Daoy (cell line): ENCODE results near the gene RTL1. TPM values are rescaled to one million over a fixed set of nuclear protein-coding genes. Genes with fewer than 3 reads are reported as not detected.
A peak's percentile ranks its signal among the peaks of the same experiment; 100 is the strongest.

Experiments used
- DNase-seq: peaks from one replicate; pipeline ENCODE4 v3.0.0-alpha.2; 2015; ENCODE audit warnings: low read depth
- total RNA-seq: library from RNA; depleted of rRNA; stranded (reverse); fragments of >200 nt; shearing (Covaris generic); gene quantifications from 2 replicates; pipeline ENCODE4 v1.2.3, GENCODE V29; 2014

Gene RTL1
- total RNA-seq, 1 experiment from 2014 or later: not detected

GRCh38 chr14:100898935-100899883 lies 4.3 kb downstream of the RTL1 start:
- DNase-seq: peak; percentile 0

DNA sequence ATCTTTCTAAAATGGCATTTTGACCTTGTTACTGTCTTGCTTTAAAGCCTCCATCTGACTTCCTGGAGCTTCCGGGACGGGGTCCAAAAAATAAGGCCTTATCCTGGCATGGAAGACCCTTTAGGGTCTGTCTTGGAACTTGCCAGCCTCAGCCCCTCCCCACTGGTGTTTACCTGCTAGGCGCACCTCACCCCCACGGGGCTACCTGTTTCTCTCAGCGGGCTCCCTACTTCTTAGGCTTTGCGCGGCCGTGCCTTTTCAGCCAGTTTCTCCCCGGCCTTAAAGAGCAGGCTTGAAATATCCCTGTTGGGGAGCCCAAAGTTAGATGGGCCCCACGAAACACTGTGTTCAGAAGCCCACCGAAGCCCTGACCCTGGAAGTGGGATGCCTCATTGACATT lies 5.1 kb downstream of the RTL1 start:
- DNase-seq: no peak

DNA sequence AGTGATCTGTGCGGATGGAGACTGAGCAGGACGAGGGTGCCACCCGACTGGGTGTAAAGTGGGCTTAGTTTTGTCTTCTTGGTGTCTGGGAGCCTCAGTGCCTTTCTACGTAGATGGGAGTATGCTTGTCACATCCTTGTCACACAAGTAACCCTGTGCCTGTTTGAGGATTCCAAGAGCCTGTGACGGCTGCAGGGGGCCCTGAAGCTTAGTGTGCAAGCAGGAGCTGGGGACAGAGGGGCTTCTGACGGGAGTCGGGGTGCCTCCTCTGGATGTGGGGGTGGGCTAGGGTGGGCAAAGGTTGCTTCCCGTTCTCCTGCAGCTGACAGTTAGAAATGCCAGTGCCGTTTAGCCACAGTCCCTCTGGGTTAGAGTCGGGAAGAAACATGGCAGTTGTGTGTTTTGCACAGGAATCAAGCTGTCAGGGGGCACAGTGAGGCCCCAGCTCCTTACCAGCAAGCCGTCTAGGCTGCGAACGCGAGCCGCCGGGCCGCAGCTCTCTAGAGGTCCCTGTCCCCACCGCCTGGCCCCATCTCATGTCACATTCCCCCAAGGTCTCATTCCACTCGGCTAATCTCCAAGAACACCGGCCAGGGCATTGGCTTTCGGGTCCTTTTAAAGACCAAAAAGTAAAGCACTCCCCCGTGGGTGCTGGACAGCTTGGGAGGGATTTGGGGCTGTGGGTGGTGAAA lies 7.0 kb downstream of the RTL1 start:
- DNase-seq: peak; percentile 0

- DNase-seq: no peak
These were observed 8.1 kb downstream of the RTL1 start for GRCh38 chr14:100895411-100895810.

DNA sequence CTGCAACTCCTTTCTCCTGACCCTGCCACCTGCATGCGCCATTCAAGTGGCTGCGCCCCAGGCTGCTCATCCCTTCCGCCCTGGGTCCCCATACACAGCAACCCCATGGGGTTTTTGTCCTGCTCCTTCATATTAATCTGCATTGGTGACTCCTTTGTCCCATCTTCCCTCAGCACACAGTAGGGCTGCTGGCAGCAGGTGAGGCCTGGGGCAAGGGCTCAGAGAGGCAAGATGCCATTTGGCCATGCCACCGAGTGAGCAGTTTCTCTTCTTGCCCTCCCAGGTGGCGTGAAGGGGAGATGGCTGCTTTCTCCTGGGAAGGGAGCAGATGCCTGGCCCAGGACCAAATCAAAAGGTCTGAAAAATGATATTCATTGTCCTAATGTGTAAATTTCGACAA lies 9.1 kb downstream of the RTL1 start:
- DNase-seq: no peak

GRCh38 chr14:100893760-100894159 lies 9.8 kb downstream of the RTL1 start:
- no peak for DNase-seq

GRCh38 chr14:100893228-100893601 lies 10.3 kb downstream of the RTL1 start:
- no peak for DNase-seq

GRCh38 chr14:100892496-100893227 lies 10.9 kb downstream of the RTL1 start:
- DNase-seq: no peak

- DNase-seq: no peak
These were observed 11.7 kb downstream of the RTL1 start for GRCh38 chr14:100891501-100892445.

GRCh38 chr14:100891051-100891450 lies 12.5 kb downstream of the RTL1 start:
- no peak for DNase-seq

DNA sequence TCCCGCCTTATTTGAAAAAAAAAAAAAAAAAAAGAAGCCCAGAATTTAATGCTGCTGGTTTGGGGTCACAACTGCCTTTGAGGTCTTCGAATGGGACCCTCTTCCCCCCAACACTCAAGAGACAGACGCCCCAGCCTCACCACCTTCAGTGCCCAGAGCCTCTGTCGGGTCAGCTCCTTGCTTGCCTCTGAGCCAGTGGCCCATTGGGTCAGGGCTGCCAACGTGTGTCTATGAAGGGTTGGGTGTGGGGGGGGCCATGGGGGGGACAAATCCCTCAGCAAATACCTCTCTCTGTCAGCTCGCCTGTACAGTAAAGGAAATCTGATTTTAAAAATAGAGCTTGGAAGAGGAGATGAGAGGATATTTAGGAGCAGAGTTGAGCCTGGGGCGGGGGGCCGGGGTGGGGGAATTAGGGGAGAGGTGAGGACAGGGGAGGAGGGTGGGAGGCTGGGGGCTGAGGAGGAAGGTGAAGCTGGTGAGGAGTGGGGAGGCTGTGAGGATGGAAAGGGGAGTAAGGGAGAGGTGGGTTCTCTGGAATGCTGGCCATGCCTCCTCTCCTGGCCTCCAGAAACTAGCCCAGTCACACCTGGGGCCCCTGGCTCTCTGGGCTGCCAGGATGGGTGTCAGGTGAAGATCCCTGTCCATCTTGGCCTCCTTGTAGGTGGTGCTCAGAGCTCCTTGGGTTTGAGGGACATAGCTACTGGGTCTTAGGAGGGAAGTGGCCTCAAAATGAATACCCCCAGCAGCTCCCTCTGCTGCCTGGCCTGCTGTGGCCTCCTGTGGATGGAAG lies 13.3 kb downstream of the RTL1 start:
- DNase-seq: no peak

GRCh38 chr14:100889641-100890040 lies 13.9 kb downstream of the RTL1 start:
- no peak for DNase-seq

GRCh38 chr14:100888789-100889315 lies 14.7 kb downstream of the RTL1 start:
- DNase-seq: no peak

DNA sequence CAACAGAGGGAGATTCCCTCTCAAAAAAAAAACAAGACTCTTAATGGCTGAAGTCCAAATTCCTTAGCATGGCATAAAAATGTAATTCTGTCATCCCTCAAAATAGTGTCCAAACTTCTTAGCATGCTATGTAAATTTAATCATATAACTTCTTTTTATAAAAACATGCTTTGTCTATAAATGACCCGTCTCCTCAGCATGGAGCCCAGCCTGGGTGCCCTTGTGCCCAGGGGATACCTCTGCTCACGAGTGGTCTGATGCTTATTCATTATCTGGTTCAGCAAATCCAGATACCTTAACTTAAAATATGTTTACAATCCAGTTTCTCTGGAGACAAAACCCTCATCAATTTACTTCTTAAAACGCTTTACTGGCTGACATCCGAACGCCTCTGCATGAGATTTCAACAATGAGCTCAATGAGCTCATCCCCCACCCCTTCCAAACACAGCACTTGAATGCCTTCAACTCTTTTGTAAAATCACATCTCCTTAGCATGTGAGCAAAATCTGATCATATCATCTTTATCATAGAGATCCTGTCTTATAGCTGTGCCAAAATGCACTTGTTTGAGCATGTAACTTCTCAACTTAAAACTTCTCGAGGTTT lies 15.7 kb downstream of the RTL1 start:
- DNase-seq: no peak

GRCh38 chr14:100885617-100886016 lies 17.9 kb downstream of the RTL1 start:
- no peak for DNase-seq

GRCh38 chr14:100885196-100885595 lies 18.3 kb downstream of the RTL1 start:
- DNase-seq: no peak

DNA sequence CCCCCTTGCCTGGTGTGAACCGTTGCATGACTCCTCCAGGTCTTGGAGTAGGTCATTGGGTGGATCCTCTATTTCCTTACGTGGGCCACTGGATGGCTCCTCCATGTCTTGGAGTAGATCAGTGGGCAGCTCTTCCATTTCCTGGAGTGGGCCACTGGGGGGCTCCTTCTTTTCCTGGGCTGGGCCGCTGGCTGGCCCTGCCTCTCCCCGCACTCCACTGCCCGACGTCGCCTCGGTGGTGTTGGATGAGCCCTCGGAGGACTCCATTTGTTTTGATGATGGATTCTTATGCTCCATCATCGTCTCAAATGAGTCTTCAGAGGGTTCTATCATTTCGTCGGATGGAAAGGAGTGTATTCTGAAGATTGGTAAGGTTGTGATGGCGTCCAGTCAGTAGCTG lies 19.1 kb downstream of the RTL1 start:
- DNase-seq: no peak

DNA sequence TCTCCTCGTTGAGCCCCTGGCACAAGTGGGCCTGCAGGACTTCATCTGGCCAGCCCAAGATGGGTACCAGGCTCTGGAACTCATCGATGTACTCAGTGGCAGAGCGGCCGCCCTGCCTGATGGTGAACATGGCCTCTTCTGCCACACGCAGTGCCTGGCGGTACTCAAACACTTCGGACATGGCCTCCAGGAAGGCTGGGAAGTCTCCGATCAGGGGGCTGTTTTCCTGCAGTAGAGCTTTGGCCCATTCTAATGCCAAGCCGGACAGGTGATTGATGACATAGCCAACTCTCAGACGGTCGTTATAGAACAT lies 19.8 kb downstream of the RTL1 start:
- DNase-seq: no peak

- no peak for DNase-seq
These were observed 20.3 kb downstream of the RTL1 start for GRCh38 chr14:100882991-100883788.
